Hematopoietic multipotent progenitor cell treated with erythropoietin and hydrocortisone succinate and interleukin-3 and kit ligand, for 4 days (in vitro differentiated cells): ENCODE data around the gene TIGD2.

Source experiments
- DNase-seq: peaks from one replicate; pipeline ENCODE4 v3.0.0-alpha.2; 2015

The TIGD2 gene

DNA sequence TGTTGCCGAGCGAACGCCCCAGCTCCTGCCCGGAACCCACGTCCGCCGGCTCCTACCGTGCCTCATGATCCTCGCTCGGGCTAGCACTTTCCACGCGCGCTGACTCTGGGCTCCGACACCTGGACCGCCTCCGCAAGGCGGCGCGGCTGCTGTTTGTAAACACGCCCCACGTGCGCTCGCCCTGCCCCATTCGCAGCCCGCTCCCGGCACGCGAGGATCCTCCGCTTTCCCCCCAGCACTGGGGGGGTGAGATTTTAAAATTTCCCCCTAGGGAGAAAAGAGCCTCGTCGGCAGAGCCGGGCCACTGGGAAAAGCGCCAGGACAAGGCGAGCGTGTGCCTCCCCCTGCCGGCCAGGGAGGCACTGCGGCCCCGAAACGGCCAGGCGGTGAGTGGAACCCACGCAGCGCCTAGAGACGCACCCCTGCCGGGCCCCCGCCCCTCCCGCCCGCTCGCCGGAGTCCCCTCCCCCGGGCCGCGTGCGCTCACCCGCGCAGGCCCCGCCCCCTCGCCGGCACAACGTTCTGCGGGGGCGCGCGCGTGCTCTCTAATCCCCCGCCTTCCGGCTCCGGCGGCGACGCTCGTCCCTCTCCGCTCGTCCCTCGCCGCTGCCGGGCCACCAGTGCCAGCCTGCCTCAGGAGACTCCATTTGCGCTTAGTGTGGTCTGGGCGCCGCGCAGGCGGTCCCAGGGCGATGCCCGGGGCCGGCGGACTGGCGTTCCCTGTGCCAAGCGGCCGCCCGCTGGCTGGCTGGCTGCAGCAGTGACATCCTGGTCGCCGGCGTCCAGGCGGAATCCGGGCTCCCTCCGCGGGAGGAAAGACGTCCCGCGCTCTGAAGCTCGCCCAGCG lies at the start of gene TIGD2:
TSS of gene TIGD2 (plus strand) at position 548 of the 847 bp plus-strand sequence. CDS start 1,442 bp downstream, outside the sequence.
- DNase-seq = peak; percentile 96

DNA sequence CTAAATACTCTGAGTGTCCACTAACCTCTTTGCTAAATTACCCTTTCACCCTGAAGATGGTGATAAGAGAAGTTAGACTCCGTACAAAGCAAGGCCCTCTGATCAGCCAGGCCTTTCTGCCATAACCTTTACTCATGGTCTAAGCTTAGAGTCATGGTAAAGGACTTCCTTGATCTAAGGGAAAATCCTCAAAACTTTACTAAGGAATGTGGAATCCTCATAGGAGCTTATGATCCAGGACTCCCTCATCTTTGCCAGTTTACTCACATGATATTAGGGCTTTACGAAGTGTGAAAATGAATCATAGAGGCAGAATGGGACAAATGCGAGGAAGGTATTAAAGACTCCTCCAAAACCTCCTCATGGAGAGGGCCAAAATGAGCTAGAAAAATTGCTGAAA lies 46.5 kb upstream of the TIGD2 start:
- no peak for DNase-seq

DNA sequence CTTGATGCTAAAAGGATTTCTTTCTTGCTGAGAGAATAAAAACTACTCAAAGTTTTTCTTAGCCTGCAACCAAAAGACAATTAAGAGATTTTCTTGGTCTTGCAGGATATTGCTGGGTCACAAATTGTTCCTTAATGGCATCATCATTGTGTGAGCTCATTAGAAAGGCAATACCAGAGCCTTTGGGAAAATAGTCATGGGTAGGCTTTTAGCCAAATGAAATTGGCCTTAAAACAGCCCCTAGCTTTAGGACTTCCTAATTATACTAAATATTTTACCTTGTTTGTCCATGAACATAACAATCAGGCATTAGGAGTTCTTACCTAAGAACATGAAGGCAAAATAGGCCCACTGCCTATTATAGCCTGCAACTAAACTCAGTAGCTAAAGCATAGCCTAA lies 43.9 kb upstream of the TIGD2 start:
- no peak for DNase-seq

DNA sequence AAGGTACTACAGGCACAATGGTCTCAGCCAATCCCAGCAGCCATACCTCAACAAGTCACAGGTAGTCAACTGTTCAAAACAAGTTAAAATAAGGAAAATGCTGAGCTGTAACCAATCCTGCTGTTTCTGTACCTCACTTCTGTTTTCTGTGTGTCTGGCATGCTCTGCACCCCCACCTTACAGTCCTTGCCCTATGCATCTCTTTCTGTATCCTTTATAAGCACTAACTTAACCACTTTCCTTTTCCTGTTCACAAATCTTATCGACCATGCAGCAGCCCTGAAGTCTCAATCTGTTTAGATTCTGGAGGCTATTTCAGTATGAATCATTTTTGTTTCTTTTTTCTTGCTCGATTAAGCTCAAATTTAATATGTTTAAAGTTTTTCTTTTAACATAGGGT lies 41.9 kb upstream of the TIGD2 start:
- DNase-seq = peak; percentile 70

DNA sequence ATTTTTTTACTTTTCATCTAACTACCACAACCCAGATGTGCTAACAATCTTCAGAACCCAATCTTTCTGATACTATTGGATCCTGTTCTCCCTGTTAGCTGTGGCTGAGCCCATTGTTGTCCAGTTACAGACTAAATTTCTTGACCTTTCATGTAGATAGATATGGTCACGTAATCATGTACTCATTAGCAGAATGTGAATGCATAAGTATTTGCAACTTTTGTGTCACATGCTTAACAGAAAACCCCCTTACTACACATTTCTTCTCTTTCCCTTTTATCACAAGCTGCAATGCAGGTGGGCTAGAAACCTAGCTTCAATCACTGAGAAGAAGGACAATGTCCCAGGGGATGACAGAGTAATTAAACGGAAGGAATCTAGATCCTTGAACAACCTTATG lies 41.3 kb upstream of the TIGD2 start:
- no peak for DNase-seq

DNA sequence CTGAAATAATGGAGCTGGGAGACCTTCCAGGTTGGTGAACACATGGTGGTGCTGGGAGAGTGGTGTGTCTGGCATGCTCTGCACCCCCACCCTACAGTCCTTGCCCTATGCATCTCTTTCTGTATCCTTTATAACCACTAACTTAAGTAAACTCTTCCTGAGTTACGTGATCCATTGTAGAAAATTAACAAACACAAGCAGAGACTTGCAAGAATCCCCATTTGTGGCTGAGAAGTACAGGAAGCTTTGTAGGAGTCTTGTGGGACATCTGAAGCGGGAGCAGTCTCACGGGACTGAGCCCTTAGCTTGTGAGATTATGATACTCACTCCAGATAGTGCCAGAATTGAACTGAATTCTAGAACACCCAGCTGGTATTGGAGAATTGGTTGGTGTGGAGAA lies 40.0 kb upstream of the TIGD2 start:
- DNase-seq = no peak

DNA sequence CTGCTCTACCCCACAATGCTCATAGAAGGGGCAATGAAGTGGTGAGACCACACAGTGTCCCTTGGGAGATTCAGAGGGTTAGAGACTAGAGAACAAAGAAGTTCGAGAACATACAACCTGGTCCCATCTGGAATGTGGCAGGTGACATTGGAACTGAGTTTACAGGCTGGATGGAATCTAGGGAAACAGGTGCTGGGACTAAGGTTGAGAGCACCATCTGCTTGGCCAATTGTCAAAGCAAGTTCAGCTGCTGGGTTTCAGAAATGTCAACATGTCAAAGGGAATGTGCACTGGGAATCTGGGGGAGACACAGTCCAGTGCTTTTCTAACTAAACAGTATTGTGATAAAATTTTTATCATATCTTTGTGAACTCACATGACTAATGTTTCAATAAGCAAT lies 38.4 kb upstream of the TIGD2 start:
- DNase-seq = no peak

DNA sequence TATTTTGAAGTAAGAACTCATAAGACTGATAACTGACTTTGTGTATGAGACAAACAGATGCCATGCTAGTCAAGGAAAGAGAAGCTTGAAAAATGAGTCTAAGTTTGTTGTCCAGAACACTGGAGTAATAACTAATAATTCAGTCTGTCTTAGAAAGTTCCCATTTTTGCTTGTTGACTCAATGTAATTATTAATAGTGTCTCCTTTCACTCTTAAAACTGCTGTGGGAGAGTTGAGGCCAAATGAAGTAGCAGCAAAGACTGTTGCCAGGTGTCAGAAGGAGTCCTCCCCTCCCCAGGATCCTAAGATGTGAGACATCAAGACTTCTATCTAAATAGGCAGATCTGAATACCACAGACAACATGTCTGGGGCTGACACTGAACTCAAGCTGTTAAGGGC lies 33.6 kb upstream of the TIGD2 start:
- no peak for DNase-seq

DNA sequence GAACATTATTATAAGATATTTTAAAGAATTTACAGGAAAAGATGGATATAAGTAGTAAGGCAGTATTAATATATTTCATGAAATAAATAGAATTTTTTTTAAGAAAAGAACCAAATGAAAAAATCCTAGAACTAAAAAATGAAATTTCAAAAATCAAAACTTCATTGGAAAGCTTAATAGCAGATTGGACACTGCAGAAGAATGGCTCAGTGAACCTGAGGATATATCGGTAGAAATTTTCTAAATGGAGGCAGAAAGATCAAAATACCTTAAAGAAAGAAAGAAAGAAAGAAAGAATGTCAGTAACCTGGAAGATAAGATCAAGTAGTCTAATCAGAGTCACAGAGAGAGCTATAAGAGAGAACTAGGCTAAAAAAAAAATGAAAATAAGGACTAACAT lies 33.0 kb upstream of the TIGD2 start:
- no peak for DNase-seq

DNA sequence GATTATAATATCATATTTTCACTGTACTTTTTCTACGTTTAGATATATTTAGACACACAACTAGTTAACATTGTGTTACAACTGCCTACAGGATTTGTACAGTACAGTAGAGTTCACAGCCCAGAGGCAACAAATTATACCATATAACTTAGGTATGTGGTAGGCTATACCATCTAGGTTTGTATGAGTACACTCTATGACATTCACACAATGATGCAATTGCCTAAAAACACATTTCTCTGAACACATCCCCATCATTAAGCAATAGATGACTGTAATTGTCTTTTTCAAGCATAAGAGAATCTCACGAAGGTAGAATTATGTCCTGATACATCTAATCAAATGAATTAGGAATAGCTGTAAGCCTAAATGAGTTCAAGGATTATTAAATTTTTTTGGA lies 12.3 kb upstream of the TIGD2 start:
- DNase-seq = no peak

DNA sequence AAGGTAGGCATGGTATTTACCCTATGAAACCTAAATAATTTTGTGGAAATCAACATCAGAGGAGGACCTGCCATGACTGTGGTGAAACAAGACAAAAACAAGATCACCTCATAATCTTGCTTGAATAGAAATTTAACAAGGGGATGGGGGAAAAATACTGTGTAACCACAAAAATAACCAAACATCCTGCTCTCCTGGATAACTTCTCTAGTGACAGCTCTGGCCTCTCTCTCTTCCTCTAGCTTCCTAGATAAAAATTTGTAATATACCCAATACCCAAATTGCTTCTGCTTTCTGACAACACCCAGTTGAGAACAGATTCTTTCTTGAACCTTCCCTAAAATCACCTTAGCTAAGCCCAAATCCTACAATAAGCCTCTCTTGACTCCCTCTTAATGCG lies 11.9 kb upstream of the TIGD2 start:
- peak; percentile 14 for DNase-seq

DNA sequence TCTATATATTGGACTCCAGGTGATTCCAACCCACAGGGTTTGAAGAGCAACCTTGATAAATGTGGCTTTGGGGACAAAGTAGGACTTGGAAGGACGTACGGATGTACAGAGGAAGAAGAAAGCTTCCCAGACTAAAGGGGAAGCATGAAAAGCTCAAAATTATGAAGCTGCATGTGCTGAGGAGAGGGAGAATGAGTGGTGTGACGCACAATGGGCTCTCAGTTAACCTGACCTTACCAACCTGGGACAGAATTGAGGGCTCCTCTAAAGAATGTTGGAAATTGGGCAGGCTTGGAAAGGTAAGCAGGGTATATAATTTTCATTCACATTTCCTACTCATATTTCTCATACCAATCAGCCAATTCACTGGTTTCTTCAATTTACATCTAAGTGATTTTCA lies 10.5 kb upstream of the TIGD2 start:
- DNase-seq = no peak

DNA sequence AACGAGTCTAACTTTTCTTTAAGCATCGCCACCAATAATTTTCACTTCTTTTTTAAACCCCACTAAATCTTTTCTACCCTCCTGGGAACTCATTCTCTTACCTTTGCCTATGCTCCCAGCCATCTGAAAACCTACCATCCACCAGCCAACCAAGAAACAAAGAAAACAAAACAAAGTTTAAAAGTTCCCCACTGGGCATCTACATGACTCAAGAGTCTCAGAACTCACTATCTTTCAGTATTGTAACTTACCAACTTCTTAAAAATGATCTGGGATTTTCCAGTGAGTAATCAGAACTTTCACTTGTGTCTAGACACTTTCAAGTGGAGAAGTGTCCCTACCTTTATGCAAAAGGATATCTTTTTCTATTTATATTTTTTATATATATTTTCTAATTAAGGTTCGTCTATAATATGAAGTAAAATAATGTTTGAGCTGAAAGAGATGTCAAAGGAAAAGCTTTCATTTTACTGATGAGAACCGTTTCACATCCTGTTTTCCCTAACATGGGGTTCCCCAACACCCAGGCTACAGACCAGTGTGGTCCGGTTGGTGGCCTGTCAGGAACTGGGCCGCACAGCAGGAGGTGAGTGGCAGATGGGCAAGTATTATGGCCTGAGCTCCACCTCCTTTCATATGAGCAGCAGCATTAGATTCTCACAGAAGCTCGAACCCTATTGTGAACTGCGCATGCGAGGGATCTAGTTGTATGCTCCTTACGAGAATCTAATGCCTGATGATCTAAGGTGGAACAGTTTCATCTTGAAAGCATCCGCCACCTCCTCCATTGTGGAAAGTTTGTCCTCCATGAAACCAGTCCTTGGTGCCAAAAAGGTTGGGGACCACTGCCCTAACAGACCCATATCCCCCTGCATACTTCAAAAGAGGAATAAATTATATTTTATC lies 9.8 kb upstream of the TIGD2 start:
- DNase-seq = no peak

DNA sequence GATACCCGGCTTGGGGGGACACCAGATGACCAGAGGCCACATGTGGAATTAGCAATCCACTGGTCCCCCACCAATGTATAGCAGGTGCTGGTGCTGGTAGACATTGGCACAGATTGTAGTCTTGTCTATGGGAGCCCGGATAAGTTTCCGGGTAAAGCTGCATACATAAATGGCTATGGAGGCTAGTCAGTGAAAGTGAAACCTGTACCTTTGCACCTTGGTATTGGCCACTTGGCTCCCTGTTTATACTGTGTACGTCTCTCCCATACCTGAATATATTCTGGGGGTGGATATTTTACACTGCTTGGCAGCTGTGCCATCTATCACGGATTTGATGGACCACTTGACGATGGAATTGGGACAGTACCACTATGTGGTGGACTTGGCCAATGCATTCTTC lies 5.6 kb upstream of the TIGD2 start:
- no peak for DNase-seq

DNA sequence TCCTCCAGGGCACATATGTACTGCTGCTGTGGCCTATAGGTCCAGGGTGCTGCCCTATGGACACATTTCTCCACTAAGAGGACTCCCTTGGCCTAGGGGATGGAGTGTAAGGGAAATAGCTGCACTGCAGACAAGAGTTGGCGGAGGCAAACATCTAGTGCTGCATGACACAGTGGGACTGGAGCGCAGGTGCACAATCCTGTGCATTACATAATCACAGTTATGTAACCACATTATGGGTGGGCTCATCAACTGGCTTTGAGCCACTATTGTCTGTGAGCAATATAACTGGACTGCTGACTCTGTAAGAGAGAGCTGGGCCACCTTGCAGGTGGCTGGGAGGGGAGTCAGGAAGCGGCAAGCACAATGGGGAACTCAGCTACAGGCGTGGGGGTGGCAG lies 3.2 kb upstream of the TIGD2 start:
- DNase-seq = peak; percentile 33

DNA sequence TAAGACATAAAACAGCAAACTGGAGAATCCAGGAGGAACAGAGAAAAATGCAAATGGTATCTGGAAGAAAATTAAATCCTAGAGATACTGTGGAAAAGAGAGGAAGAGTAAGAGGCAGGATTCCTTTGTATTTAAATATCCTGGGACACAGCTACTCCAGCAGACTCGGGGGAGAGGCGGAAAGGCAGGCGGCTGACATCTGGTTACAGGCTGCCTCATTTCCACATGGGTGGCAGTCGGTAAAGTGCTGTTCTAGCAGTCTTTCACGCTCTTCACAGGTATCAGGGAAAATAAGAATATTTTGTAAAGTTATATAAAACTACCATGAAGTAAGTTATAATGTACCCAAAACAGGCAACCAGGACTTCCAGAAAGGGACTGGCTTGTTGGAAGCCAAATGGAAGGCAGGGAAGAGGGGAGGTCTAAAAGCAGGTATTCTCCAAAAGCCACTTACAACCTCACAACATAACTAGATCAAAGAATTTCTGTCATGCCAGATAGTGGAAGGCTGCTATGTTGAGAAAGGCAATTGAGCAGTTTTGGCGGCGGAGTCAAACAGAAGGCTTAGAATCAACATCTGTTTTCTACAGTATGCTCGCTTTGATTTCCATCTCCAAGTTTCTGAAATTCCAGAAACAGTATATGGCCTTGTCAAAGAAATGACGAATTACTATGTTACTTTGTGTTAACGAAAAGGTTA lies 1.3 kb upstream of the TIGD2 start:
- no peak for DNase-seq

DNA sequence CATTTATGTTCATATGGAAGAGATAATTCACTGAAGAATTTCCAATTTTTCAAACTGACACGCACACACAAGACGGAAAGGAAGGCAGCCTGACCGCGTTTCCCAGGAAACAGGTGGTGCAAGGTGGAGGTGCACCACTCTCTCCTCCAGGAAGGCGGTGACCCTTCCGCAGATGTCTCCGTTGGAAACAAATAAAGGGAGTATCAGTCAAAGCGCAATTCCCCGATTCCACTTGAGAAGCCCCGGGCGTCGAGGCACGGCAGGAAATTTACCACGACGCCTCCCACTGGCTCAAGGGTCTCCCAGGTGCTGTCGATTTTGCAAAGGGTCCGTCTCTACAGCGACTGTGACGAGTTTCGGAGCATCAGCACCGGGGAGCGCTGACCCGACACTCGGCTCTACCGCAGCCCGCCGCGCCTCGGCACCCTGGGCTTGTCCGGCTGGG lies 770 bp upstream of the TIGD2 start:
- no peak for DNase-seq

DNA sequence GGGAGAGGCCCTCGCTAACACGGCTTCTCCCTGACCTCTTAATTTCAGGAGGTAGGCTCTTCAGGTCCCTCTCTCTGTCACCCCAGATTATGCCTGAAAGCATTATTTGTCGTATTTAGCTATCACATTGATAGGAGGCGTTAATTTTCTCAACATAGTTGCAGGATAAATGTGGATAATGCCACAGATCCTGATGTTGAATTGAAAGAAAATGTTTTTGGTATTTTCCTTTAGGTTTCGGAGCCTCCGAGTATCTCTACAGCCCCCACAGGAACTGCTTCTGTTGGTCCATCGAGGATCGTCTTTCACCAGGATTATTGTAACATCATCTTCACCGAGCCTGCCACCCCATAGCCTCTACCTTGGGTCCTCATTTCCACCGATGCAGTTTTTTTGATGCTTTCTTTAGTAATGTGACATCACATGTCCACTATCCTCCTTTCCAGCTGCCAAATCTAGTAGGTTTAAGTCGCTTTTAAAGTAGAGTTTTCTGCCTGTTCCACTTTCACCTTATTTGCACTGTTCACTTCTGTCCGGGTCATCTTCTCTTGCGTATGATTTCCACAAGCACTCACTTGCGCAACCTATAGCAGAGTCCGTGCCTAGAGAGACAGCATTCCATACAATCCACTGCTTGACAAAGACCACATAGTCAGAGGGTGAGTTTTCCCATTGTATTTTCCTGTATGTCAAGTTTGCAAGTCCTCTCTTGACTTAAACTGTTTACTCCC lies 665 bp downstream of the TIGD2 start:
- DNase-seq = peak; percentile 30

DNA sequence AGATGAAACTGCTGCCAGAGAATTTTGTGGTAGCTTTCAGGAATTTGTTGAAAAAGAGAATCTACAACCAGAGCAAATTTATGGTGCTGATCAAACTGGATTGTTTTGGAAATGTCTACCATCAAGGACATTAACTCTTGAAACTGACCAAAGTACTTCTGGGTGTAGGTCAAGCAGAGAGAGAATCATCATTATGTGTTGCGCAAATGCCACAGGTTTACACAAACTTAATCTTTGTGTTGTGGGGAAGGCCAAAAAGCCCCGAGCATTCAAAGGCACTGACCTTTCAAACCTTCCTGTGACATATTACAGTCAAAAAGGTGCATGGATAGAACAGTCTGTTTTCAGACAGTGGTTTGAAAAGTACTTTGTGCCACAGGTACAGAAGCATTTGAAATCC lies 2.1 kb downstream of the TIGD2 start:
- no peak for DNase-seq

DNA sequence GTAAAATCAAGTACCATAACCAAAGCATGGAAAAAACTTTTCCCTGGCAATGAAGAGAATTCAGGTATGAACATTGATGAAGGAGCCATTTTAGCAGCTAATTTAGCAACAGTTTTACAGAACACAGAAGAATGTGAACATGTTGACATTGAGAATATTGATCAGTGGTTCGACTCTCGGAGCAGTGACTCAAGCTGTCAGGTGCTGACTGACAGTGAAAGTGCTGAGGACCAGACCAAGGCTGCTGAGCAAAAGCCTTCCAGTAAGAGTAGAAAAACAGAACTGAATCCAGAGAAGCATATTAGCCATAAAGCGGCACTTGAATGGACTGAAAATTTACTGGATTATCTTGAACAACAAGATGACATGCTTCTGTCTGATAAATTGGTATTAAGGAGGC lies 2.8 kb downstream of the TIGD2 start:
- DNase-seq = no peak

DNA sequence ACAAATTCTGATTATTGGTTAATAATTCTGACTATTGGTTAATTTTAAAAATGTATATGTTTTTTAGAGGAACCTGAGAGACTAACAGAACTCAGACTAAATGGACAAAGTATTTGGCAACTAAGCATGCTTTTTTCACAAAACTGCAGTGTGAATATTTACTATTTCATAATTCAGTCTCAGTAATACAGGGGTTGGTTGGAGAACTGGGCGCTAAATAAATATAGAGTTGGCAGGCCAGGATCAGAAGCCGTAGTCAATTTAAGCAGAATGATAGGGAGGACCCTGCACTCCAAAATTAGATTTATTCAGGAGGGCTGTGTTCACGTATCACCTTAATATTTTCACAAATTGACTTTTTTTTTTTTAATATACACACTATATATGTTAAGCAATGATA lies 5.8 kb downstream of the TIGD2 start:
- DNase-seq = no peak

DNA sequence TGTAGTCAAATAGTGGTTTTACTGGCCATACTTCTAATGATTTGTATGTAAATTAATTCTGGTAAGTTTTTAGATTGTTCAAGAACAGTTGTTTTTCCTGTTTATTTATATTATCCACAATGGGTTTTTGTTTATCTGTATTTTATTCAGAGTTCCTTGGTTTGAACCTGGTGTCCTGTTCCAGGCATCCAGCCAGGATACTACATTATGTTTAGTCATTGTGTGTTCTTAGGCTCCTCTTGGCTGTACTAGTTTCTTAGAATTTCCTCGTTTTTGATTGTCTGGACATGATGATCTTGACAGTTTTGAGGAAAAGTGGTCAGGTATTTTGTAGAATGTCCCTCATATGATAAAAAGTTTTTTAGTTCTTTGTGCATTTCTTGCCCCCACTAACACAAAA lies 7.8 kb downstream of the TIGD2 start:
- no peak for DNase-seq

DNA sequence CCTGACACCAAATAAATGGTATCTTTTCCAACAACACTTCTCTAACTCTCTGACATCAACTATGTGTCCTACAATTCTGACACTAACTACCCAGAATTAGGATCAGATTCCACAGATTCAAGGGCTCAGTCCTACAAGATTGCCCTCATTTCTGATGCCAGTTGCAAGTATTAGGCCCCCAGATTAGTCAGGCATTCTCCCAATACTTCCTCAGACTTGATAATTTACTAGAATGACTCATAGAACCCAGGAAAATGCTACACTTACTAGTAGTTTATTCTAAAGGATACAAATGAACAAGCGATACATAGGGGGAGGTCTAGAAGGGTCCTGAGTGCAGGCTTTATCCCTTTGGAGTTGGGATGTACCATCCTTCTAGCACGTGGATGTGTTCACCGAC lies 8.5 kb downstream of the TIGD2 start:
- DNase-seq = no peak
